ENCODE results near the gene JAG2.

Gene JAG2

DNA sequence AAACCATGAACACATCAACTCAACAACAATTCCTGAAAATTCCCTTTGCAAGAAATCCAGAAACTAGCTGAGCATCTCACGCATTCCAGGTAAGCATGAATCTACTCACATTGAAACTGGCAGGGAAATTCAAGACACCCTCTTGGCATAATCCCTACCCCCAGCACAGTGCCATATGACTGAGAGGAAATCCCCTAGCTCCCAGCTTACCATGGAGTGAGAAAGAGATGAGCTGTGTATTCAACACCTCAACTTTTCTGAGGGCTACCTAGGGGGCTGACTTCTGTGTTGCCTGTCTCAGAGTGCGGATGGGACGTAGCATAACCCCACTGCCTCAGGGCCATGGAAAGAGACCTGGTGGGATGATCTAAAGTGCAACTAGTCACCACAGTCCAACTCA is 65.7 kb downstream of the JAG2 start:
- Mint-ChIP-seq H3K36me3 (ENCODE audit: low read depth) (no peaks in the 10 kb centered on the region), H3K27ac (no peak overlapping the region), H3K4me3 (no peak overlapping the region), H3K27me3 (peaks cover 24% of the 10 kb centered on the region), H3K9me3 (peaks cover 7% of the 10 kb centered on the region), H3K4me1 (no peaks in the 10 kb centered on the region)
- no peak for DNase-seq
- no peak for ATAC-seq

DNA sequence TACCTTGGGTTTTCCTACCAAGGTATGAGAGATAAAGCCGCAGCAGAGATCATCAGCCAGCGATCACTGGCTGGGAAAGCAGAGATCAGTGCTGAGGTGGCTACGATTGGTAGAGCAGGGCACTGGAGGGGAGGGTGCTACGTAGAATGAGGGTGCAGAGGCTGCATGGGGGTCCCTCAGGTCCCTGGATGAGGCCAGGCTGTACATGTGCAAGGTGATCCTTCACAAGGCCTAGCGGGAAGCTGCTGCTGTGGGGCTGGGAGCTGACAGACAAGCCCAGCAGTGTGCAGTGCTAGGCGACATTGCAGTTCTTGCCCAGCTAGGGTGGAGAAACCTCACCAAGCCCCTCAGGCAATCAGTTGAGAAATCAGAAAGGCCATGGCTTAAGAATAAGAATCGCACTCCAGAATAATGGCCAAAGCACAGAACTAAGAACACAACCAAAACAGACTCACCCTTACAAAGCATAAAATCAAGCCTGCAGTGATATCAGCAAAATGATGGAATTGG is 66.2 kb downstream of the JAG2 start:
- Mint-ChIP-seq H3K27me3 (peaks cover 24% of the 10 kb centered on the region), H3K27ac (no peak overlapping the region), H3K9me3 (peaks cover 7% of the 10 kb centered on the region), H3K4me1 (no peaks in the 10 kb centered on the region), H3K4me3 (no peak overlapping the region), H3K36me3 (ENCODE audit: low read depth) (no peaks in the 10 kb centered on the region)
- DNase-seq (no peak), ATAC-seq (no peak)

DNA sequence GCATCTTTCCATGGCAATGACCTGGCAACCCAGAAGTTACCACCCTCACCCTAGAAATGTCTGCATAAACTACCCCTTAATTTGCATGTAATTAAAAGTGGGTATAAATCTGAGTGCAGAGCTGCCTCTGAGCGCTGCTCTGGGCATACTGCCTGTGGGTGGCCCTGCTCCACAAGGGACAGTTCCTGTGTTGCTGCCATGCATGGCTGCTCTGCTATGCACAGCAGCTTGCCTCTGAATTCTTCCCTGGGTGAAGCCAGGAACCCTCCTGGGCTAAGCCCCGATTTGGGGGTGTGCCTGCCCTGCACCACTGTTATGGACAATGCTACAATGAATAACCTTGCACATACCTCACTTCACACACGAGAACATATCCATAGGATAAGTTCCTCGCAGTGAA is 67.7 kb downstream of the JAG2 start:
- peaks cover 21% of the 10 kb centered on the region for H3K27me3 Mint-ChIP-seq
- H3K4me3 Mint-ChIP-seq: no peak overlapping the region
- H3K27ac Mint-ChIP-seq: no peak overlapping the region
- no peaks in the 10 kb centered on the region for H3K36me3 Mint-ChIP-seq (ENCODE audit: low read depth)
- ATAC-seq (peak; percentile 15), DNase-seq (no peak)
- H3K4me1 Mint-ChIP-seq: no peaks in the 10 kb centered on the region
- peaks cover 7% of the 10 kb centered on the region for H3K9me3 Mint-ChIP-seq

DNA sequence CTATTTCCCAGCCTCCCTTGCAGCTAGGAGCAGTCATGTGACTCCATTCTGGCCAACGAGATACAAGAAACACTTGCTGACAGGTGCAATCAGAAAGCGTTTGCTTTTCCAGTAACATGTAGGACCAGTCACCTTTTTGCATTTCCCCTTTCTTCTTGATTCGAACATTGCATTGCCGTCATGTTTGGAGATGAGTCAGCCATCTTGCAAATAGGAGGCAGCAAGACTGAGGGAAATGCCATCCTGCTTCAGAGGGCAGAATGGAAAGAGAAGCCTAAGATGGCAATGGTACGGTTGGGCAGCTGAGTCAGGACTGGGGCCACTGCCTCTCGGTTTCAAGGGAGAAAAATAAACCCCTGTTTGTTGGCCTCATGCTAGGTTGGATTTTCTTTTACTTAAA is 68.8 kb downstream of the JAG2 start:
- Mint-ChIP-seq H3K27me3 (peaks cover 16% of the 10 kb centered on the region), H3K36me3 (ENCODE audit: low read depth) (no peaks in the 10 kb centered on the region), H3K9me3 (peaks cover 7% of the 10 kb centered on the region), H3K4me1 (peaks cover under 1% of the 10 kb centered on the region), H3K27ac (no peak overlapping the region), H3K4me3 (no peak overlapping the region)
- ATAC-seq: no peak
- no peak for DNase-seq

DNA sequence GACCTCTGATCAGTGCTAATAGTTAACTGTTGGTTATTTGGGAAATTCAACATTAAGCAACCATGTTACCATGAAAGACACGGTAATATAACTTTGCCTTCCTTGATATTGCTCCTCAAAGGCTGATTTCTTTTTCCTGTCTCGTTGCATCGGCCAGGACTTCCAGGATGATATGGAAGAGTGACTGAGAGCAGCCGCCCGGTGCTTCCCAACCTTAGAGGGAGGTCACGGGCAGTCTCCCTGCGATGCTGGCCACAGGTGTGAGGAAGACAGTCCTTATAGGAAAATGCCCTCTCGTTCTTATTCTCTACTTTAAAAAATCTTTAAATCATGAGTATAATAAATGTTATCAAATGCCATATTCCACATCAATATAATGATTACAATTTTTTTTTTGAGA is 70.3 kb downstream of the JAG2 start:
- H3K4me1 Mint-ChIP-seq: peaks cover 9% of the 10 kb centered on the region
- H3K4me3 Mint-ChIP-seq: no peak overlapping the region
- DNase-seq (no peak), ATAC-seq (no peak)
- peaks cover 7% of the 10 kb centered on the region for H3K9me3 Mint-ChIP-seq
- H3K36me3 Mint-ChIP-seq (ENCODE audit: low read depth): no peaks in the 10 kb centered on the region
- peaks cover 6% of the 10 kb centered on the region for H3K27me3 Mint-ChIP-seq
- H3K27ac Mint-ChIP-seq: no peak overlapping the region

DNA sequence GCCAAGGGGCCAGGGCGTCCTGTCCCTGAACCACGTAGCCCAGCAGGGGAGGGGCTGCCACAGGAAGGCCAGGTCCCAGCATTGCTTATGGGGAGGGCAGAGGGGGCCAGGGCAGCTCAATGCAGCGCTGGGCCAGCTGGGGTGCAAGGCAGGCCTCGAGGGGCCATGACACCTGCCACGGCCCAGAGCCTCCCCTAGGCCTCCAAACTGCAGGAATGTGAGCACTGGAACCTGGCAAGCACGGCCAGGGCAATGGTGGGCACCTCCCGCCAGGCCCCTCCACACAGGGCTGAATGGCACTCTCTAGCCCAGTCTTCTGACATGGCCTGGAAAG is 70.8 kb downstream of the JAG2 start:
- Mint-ChIP-seq H3K4me3 (no peak overlapping the region), H3K27me3 (peaks cover 6% of the 10 kb centered on the region), H3K36me3 (ENCODE audit: low read depth) (no peaks in the 10 kb centered on the region), H3K4me1 (peaks cover 11% of the 10 kb centered on the region), H3K9me3 (peaks cover 7% of the 10 kb centered on the region), H3K27ac (no peak overlapping the region)
- DNase-seq (no peak), ATAC-seq (no peak)

DNA sequence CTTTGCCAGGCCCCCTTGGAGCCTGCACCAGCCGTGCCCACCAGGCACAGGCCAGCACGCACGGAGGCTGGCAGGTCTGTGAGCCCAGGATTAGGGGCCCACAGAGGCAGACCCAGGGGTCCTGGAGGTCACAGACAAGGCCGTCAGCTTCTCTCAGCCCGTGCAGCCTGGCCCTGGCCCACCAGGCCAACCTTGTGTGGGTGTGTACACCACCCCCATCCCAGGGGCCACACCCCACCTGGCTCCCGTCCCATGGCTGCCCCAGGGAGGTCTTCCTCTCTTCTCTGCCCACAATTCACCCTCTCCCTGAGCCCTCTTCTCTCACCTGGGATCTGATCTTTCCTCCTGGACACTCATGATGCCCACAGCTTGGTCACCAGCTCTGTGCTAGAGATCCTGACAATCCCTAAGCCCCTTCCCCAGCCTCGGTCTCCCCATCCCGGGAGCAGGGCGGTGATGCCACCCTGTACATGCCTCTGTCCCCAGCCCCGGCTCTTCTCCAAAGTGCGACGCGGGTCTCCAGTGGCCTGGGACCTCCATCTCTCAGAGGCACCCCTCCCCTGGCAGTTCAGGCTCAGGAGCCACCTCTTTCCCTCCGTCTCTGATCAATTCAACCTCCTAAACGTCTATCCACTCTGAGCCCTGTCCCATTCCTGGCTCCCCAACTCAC is 72.2 kb downstream of the JAG2 start:
- Mint-ChIP-seq H3K4me3 (no peak overlapping the region), H3K4me1 (peaks cover 11% of the 10 kb centered on the region), H3K27ac (no peak overlapping the region), H3K9me3 (peaks cover 7% of the 10 kb centered on the region), H3K36me3 (ENCODE audit: low read depth) (no peaks in the 10 kb centered on the region), H3K27me3 (peaks cover 6% of the 10 kb centered on the region)
- ATAC-seq (no peak), DNase-seq (no peak)

DNA sequence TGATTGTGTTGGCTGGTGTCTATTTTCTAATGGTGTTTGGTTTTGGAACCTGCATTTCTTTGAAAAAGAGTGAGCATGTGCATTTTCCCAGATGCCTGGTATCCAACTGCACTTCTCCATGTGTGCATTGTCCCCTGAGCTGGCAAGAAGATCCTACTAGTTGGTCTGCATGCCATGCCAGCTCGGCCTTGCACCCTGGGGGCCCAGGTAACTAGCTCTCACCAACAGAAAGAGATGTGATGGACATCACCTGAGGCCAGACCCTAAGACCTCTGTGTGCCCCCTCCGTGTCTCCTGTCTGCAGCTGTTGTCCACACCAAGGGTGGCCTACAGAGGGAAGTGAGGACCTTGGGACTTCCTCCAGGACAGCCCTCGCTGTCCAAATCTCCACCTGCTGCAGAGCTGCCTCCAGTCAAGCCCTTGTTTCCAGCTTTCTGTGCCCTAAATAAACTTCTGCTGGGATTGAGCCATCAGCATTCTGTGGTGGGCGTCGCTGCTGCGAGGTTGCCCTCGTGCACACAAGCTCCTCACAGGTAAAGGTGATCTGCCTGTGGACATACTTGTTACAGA is 73.3 kb downstream of the JAG2 start:
- H3K27ac Mint-ChIP-seq: no peak overlapping the region
- H3K4me1 Mint-ChIP-seq: peaks cover 12% of the 10 kb centered on the region
- DNase-seq (no peak), ATAC-seq (no peak)
- no peaks in the 10 kb centered on the region for H3K36me3 Mint-ChIP-seq (ENCODE audit: low read depth)
- H3K27me3 Mint-ChIP-seq: peaks cover 6% of the 10 kb centered on the region
- H3K9me3 Mint-ChIP-seq: peaks cover 7% of the 10 kb centered on the region
- no peak overlapping the region for H3K4me3 Mint-ChIP-seq

DNA sequence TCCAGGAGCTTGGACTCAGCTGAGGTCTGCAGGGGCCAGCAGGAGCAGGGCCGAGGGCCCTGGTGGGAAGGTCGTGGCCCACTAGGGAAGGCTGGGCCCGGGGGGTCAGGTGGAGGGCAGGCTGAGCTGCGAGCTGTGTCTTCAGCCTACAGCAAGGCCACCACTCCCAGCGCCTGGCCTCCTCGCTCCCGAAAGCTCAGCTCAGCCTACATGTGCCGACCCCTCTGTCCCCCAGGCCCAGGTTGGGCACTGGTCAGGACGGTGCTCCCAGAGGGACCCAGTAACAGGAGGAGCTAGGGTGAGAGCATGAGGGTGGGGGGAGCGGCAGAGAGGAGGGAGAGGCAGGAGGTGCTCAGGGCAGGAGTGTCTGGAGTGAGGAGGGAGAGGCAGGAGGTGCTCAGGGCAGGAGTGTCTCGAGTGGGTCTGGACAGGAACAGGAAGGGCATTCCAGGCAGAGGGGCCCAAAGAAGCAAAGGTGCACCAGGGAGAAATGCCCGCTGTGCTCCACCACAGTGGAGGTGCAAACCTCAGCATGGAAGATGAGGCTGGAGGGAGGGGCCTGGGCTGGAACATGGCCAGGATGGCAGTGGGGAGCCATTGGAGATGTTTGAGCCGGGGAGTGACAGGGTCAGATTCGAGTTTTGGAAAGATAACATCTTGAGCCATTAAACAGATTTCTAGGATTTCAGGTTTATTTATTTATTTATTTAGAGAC is 74.2 kb downstream of the JAG2 start:
- Mint-ChIP-seq H3K36me3 (ENCODE audit: low read depth) (no peaks in the 10 kb centered on the region), H3K27ac (no peak overlapping the region), H3K4me1 (peaks cover 12% of the 10 kb centered on the region), H3K9me3 (no peaks in the 10 kb centered on the region), H3K4me3 (peak overlapping the region; percentile 64), H3K27me3 (peaks cover 6% of the 10 kb centered on the region)
- DNase-seq (no peak), ATAC-seq (no peak)

DNA sequence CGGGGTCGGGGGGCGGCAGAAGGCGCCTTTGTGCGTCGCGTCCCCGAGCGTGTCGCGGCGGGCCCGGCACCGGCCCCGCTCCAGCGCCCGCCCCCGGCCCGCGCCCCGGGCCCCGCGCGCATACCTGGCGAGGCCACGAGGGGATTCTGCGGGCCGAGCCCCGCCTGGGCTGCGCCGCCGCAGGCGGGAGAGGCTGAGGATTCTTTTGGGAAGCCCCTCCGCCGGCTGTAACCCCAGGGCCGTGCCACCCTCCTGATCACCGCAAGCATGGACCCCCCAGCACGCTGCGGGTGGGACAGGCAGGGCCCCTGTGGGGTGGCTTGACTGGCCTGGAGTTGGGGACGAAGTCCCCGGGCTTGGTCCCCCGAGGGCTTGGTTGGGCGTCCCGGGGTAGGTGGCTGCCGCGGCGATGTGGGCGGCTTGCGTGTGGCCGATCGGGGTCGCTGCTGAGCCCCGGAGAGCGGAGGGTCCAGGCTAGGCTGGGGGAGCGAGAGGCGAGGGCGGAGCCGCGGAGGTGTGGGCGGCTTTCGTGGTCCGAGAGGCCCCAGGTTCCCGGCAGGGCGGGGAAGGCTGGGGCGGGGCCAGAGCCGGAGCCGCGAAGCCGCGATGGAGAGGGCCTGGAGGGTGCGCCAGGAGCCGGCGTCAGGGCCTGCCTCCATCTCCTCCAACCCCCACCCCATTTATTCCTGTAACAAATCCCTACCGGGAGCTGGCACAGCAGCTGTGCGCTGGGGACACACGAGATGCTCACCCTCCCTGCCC is 75.0 kb downstream of the JAG2 start:
- Mint-ChIP-seq H3K27me3 (peaks cover 3% of the 10 kb centered on the region), H3K9me3 (no peaks in the 10 kb centered on the region), H3K4me3 (peak overlapping the region; percentile 64), H3K4me1 (peaks cover 12% of the 10 kb centered on the region), H3K27ac (no peak overlapping the region), H3K36me3 (ENCODE audit: low read depth) (no peaks in the 10 kb centered on the region)
- DNase-seq (peak; percentile 88), ATAC-seq (peak; percentile 72)

DNA sequence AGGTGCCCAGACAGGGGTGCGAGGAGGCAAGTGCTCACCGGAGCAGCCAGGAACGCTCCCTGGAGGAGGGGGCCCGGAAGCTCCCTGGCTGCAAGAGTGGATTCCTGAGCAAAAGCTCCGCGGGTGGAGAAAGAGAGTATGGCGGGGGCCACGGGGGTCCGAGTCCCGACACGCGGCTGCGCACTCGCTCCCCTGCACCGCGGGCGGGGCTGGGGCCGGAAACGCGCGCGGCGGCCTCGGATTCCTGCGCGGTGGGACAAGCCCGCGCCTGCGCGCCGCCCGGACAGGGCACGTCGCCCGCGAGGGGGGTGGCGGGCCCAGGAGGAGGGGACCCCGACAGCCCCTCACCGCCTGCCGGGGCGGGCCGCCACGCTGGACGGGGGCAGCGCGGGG is 75.5 kb downstream of the JAG2 start:
- DNase-seq (peak; percentile 70), ATAC-seq (peak; percentile 23)
- Mint-ChIP-seq H3K36me3 (ENCODE audit: low read depth) (no peaks in the 10 kb centered on the region), H3K27me3 (peaks cover 5% of the 10 kb centered on the region), H3K4me1 (peaks cover 15% of the 10 kb centered on the region), H3K27ac (no peak overlapping the region), H3K4me3 (peak overlapping the region; percentile 67), H3K9me3 (no peaks in the 10 kb centered on the region)

DNA sequence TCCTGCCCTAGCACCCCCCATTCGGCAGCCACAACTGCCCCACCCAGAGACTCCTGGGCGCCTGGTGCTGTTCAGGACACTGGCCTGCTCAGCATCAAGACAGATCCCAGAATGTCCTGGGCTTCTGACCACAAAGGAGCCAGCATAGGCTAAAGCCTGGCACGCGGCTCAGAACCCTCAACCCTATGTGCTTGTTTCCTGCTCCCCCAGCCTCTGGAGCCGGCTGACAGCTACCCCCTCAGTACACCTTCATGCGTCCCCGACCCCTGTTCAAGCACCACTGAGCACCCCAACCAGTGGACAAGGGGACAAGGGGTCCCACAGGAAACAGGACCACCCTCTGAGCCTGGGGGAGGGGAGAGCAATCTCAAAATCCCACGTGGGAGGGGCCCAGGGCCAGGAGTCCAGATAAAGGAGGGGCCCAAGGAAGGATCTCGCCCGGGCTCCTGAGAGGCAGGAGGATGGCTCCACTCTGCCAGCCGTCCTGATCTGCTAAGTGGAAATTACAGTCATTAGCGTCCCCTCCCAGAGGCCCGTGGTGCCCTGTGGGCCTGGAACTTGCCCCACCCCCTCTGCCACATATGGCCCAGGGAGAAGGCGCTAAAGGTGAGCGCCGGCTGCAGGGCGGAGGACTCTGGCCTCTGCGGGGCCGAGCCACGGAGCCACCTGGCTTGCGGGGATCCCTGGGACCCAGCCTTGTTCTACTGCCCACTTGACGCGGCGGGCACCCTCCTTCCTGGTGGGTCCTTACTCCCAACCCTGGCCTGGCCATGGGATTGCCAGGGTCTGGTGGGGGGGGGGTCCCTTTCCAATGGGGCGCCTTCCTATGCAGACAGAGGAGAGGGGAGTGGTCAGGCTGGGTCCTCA is 76.2 kb downstream of the JAG2 start:
- Mint-ChIP-seq H3K4me1 (peaks cover 18% of the 10 kb centered on the region), H3K36me3 (ENCODE audit: low read depth) (no peaks in the 10 kb centered on the region), H3K9me3 (no peaks in the 10 kb centered on the region), H3K27me3 (peaks cover 5% of the 10 kb centered on the region), H3K27ac (no peak overlapping the region), H3K4me3 (peak overlapping the region; percentile 67)
- no peak for DNase-seq
- ATAC-seq: no peak

DNA sequence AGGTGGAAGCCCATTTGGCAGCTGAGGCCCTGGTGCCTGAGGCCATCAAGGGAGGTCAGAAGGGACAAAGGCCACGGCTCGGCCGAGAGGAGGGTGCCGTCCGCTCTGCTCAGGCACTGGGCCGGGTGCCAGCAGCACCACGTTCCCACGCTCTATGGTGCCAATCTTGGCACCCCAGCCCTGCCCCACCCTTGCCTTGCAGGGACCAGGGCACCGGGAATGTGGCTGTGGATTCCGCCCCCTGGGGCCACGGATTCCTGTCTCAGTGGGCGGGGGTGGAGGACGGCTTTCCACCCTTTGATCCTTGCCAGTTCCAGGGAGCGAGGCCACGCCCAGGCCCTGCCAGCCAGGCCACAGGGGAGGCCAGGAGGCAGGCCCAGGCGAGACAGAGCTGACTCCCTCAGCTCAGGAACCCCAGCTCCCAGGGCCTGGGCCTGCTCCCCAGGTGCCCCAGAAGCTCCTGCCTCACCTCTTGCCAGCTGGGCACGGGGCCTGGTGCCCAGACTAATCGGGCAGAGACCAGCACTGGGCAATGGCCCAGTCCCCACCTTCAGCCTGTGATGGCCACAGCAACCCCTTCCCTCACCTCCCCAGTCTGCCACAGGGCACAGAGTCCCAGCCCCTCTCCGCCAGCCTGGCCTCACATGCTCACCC is 76.9 kb downstream of the JAG2 start:
- peaks cover 5% of the 10 kb centered on the region for H3K27me3 Mint-ChIP-seq
- no peak overlapping the region for H3K4me3 Mint-ChIP-seq
- peaks cover 21% of the 10 kb centered on the region for H3K4me1 Mint-ChIP-seq
- DNase-seq (no peak), ATAC-seq (no peak)
- H3K27ac Mint-ChIP-seq: no peak overlapping the region
- no peaks in the 10 kb centered on the region for H3K36me3 Mint-ChIP-seq (ENCODE audit: low read depth)
- H3K9me3 Mint-ChIP-seq: no peaks in the 10 kb centered on the region

Measured in activated naive CD8-positive, alpha-beta T cell treated with anti-CD3 and anti-CD28 coated beads, Interleukin-2, amount 50 U/mL, for 24 hours (primary cell).